Loucy (cell line): Measurements from ENCODE around the gene DDX4.
"Not testable (repeated sequence)": the region's sequence is repeated elsewhere in the genome, so short reads cannot be mapped to it uniquely, and the experiment has no call there.

Source experiments
- H2AFZ ChIP-seq: fragments of 200-600 bp; sonication (generic); 2 replicates; pipeline ENCODE4 v1.6.0; 2016; ENCODE audit warnings: antibody characterized with exemption, mild to moderate bottlenecking, low read length, moderate library complexity
- H3F3A ChIP-seq: fragments of 200-600 bp; 2 replicates; pipeline ENCODE4 v1.6.0; 2016; ENCODE audit warnings: antibody characterized with exemption, low read depth, mild to moderate bottlenecking
- H3K27me3 ChIP-seq: fragments of 200-600 bp; sonication (generic); 2 replicates; pipeline ENCODE4 v1.6.1; 2014; ENCODE audit warnings: low read length, mild to moderate bottlenecking; ENCODE audit not compliant: insufficient read depth, poor library complexity, severe bottlenecking
- H3K36me3 ChIP-seq: fragments of 200-600 bp; sonication (generic); 2 replicates; pipeline ENCODE4 v1.6.1; 2016; ENCODE audit warnings: low read length; ENCODE audit not compliant: insufficient read depth
- H3K4me1 ChIP-seq: fragments of 200-600 bp; sonication (generic); 2 replicates; pipeline ENCODE4 v1.5.1; 2014; ENCODE audit warnings: low read length, mild to moderate bottlenecking; ENCODE audit not compliant: insufficient read depth, poor library complexity, severe bottlenecking
- H3K4me2 ChIP-seq: fragments of 200-600 bp; sonication (generic); 2 replicates; pipeline ENCODE4 v1.6.0; 2014; ENCODE audit warnings: antibody characterized with exemption, low read length, low read depth, mild to moderate bottlenecking; ENCODE audit not compliant: poor library complexity, severe bottlenecking
- H3K4me3 ChIP-seq: fragments of 200-600 bp; sonication (generic); 2 replicates; pipeline ENCODE4 v1.5.1; 2014; ENCODE audit warnings: low read length, mild to moderate bottlenecking, mixed read lengths; ENCODE audit not compliant: poor library complexity, severe bottlenecking
- H3K79me2 ChIP-seq: fragments of 200-600 bp; sonication (generic); 2 replicates; pipeline ENCODE4 v1.6.1; 2014; ENCODE audit warnings: low read length; ENCODE audit not compliant: insufficient read depth
- H3K9ac ChIP-seq: fragments of 200-600 bp; sonication (generic); 2 replicates; pipeline ENCODE4 v1.6.0; 2014; ENCODE audit warnings: mild to moderate bottlenecking, low read depth, low read length, moderate library complexity; ENCODE audit not compliant: poor library complexity, severe bottlenecking
- H3K9me2 ChIP-seq: fragments of 200-600 bp; sonication (generic); replicated peaks from 2 replicates; pipeline ENCODE4 v1.6.1; 2016; ENCODE audit warnings: low read depth, low read length, mixed read lengths
- H3K9me3 ChIP-seq: fragments of 200-600 bp; sonication (generic); 2 replicates; pipeline ENCODE4 v1.6.1; 2014; ENCODE audit warnings: mild to moderate bottlenecking, antibody characterized with exemption, low read length, low read depth; ENCODE audit not compliant: insufficient read depth
- H4K20me1 ChIP-seq: fragments of 200-600 bp; sonication (generic); 2 replicates; pipeline ENCODE4 v1.6.0; 2014; ENCODE audit warnings: antibody characterized with exemption, low read length, mild to moderate bottlenecking; ENCODE audit not compliant: insufficient read depth, poor library complexity, severe bottlenecking
- EZH2phosphoT487 ChIP-seq: fragments of 200-600 bp; IDR thresholded peaks from 2 replicates; pipeline ENCODE4 v1.6.1; 2018; ENCODE audit warnings: antibody characterized with exemption, mild to moderate bottlenecking, moderate library complexity, borderline replicate concordance
- TF ChIP-seq, protein P1 (sequence below): fragments of 200-600 bp; sonication (generic); conservative IDR thresholded peaks from 2 replicates; pipeline ENCODE4 v1.5.1; 2014; ENCODE audit warnings: mild to moderate bottlenecking, antibody characterized with exemption, low read length

The DDX4 gene

DNA sequence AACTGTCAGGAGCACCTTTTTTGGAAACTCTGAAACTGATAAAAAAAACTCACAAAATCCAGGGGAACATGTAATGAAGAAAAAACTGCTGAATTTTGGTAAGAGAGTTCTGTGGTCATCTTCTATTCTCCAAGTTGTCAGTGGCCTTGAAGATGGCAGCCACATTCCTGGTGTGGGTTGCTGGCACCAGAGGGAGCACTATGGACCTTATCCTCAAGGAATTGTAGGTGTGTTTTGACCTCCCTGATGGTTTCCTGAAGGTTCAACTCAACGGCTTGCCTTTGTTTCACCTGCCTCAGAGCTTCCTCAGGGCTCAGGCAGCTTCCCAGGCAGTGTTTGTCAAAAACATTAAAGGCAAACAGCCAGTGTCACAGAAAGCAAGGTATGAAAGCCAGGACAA lies 23.5 kb upstream of the DDX4 start:
- H3K4me3 ChIP-seq = no peak overlapping the region
- H3F3A ChIP-seq = no peaks in the 10 kb centered on the region
- no peaks in the 10 kb centered on the region for H3K36me3 ChIP-seq
- no peaks in the 10 kb centered on the region for H3K9me2 ChIP-seq
- peaks cover 12% of the 10 kb centered on the region for H3K79me2 ChIP-seq
- H3K9ac ChIP-seq = no peak overlapping the region
- no peaks in the 10 kb centered on the region for H3K9me3 ChIP-seq
- no peaks in the 10 kb centered on the region for H4K20me1 ChIP-seq
- TF ChIP-seq EZH2phosphoT487 = no peak
- TF ChIP-seq, protein P1, sequence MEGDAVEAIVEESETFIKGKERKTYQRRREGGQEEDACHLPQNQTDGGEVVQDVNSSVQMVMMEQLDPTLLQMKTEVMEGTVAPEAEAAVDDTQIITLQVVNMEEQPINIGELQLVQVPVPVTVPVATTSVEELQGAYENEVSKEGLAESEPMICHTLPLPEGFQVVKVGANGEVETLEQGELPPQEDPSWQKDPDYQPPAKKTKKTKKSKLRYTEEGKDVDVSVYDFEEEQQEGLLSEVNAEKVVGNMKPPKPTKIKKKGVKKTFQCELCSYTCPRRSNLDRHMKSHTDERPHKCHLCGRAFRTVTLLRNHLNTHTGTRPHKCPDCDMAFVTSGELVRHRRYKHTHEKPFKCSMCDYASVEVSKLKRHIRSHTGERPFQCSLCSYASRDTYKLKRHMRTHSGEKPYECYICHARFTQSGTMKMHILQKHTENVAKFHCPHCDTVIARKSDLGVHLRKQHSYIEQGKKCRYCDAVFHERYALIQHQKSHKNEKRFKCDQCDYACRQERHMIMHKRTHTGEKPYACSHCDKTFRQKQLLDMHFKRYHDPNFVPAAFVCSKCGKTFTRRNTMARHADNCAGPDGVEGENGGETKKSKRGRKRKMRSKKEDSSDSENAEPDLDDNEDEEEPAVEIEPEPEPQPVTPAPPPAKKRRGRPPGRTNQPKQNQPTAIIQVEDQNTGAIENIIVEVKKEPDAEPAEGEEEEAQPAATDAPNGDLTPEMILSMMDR = no peak
- no peak overlapping the region for H3K4me2 ChIP-seq
- 0 out of 2 replicates have a peak overlapping the region, but pooled peaks have one; percentile 37 for H2AFZ ChIP-seq
- no peaks in the 10 kb centered on the region for H3K27me3 ChIP-seq
- H3K4me1 ChIP-seq = peaks cover 12% of the 10 kb centered on the region

DNA sequence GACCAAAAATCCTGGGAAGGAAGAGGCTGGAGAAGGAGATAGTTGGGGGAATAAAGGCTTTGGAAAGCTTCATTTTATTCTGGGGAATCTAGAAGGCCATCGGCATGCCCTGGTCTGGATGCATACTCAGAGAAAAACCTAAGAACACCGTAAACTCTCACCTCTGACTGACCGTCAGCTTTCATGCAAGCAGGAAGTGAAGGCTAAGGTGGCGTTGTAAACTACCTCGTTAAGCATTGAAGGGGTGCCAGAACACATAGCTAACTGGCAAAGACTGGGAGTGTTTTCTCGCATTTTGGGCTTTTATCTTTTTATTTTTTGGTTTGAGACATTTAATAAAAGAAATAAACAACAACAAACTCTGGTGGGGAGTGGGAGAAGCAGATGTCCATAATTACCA lies 23.1 kb upstream of the DDX4 start:
- no peaks in the 10 kb centered on the region for H3K9me3 ChIP-seq
- H3K9me2 ChIP-seq = no peaks in the 10 kb centered on the region
- H3F3A ChIP-seq = no peaks in the 10 kb centered on the region
- H4K20me1 ChIP-seq = no peaks in the 10 kb centered on the region
- TF ChIP-seq EZH2phosphoT487 = no peak
- no peaks in the 10 kb centered on the region for H3K36me3 ChIP-seq
- H3K4me3 ChIP-seq = no peak overlapping the region
- H3K9ac ChIP-seq = no peak overlapping the region
- no peaks in the 10 kb centered on the region for H3K27me3 ChIP-seq
- H3K4me2 ChIP-seq = no peak overlapping the region
- H2AFZ ChIP-seq = 0 out of 2 replicates have a peak overlapping the region, but pooled peaks have one; percentile 37
- peaks cover 12% of the 10 kb centered on the region for H3K79me2 ChIP-seq
- peaks cover 12% of the 10 kb centered on the region for H3K4me1 ChIP-seq

DNA sequence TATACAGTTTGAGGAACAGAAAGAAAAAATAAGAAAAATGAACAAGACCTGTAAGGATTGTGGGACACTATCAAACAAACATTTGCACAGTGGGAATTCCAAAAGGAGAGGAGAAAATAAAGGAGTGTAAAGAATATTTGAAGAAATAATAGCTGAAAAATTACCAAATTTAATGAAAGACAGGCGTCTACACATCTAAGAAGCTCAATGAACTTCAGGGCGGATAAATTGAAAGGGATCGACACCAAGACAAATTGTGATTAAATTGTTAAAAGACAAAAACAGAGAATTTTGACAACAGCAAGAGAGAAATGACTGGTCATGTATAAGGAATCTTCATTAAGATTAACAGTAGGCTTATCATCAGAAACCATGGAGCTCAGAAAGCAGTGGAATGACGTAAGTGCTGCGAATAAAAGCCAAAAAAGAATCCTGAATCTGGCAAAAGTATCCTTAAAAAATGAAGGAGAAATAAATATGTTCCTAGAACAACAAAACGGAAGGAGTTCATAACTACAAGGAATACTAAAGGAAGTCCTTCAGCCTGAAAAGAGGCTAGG lies 22.3 kb upstream of the DDX4 start:
- H4K20me1 ChIP-seq = no peaks in the 10 kb centered on the region
- no peaks in the 10 kb centered on the region for H3K36me3 ChIP-seq
- peaks cover 12% of the 10 kb centered on the region for H3K4me1 ChIP-seq
- H3K4me2 ChIP-seq = no peak overlapping the region
- no peaks in the 10 kb centered on the region for H3K9me2 ChIP-seq
- no peaks in the 10 kb centered on the region for H3F3A ChIP-seq
- H3K9ac ChIP-seq = no peak overlapping the region
- no peaks in the 10 kb centered on the region for H3K27me3 ChIP-seq
- no peaks in the 10 kb centered on the region for H3K9me3 ChIP-seq
- no peak for TF ChIP-seq EZH2phosphoT487
- TF ChIP-seq, protein P1 = no peak
- no peak overlapping the region for H3K4me3 ChIP-seq
- H3K79me2 ChIP-seq = peaks cover 12% of the 10 kb centered on the region
- no peak overlapping the region for H2AFZ ChIP-seq

DNA sequence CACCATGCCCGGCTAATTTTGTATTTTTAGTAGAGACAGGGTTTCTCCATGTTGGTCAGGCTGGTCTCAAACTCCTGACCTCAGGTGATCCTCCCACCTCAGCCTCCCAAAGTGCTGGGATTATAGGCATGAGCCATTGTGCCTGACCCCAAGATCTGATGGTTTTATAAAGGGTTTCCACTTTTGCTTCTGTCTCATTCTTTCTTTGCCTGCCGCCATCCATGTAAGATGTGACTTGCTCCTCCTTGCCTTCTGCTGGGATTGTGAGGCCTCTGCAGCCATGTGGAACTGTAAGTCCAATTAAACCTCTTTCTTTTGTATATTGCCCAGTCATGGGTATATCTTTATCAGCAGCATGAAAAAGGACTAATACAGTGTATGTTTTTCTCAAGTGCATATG lies 18.8 kb upstream of the DDX4 start:
- not testable (repeated sequence) for H3K9me2 ChIP-seq, H3K9ac ChIP-seq, H3F3A ChIP-seq, H3K9me3 ChIP-seq, H3K79me2 ChIP-seq, H3K4me1 ChIP-seq, H4K20me1 ChIP-seq, H2AFZ ChIP-seq, H3K36me3 ChIP-seq, H3K27me3 ChIP-seq, H3K4me2 ChIP-seq, H3K4me3 ChIP-seq
